UCSD-AML1 (cell line): ENCODE measurements around the gene RFWD3.
"Not testable (repeated sequence)": the region's sequence is repeated elsewhere in the genome, so short reads cannot be mapped to it uniquely, and the experiment has no call there.

Source experiments
- DNase-seq: peaks from one replicate; lab custom pipeline; 2025; ENCODE audit not compliant: unreplicated experiment; lab: John Stamatoyannopoulos, UW

Gene RFWD3

GRCh38 chr16:74667255-74667700, 601 bp upstream of the RFWD3 start:
- DNase-seq = peak; percentile 37

- DNase-seq = no peak
Measured at GRCh38 chr16:74666010-74666421, 661 bp downstream of the RFWD3 start.

GRCh38 chr16:74661064-74661463, 5.6 kb downstream of the RFWD3 start:
- DNase-seq = no peak

GRCh38 chr16:74660383-74660782, 6.3 kb downstream of the RFWD3 start:
- no peak for DNase-seq

- no peak for DNase-seq
Measured at GRCh38 chr16:74659041-74659440, 7.6 kb downstream of the RFWD3 start.

GRCh38 chr16:74657870-74658642, 8.6 kb downstream of the RFWD3 start:
- no peak for DNase-seq

- DNase-seq = no peak
Measured at GRCh38 chr16:74654536-74655050, 12.1 kb downstream of the RFWD3 start.

- not testable (repeated sequence) for DNase-seq
Measured at GRCh38 chr16:74652883-74653282, 13.8 kb downstream of the RFWD3 start.

GRCh38 chr16:74652249-74652648, 14.4 kb downstream of the RFWD3 start:
- DNase-seq = no peak

GRCh38 chr16:74651841-74652240, 14.8 kb downstream of the RFWD3 start:
- no peak for DNase-seq

GRCh38 chr16:74650966-74651567, 15.6 kb downstream of the RFWD3 start:
- DNase-seq = no peak

- DNase-seq = no peak
Measured at GRCh38 chr16:74649839-74650504, 16.7 kb downstream of the RFWD3 start.

GRCh38 chr16:74641969-74642368, 24.7 kb downstream of the RFWD3 start:
- no peak for DNase-seq

GRCh38 chr16:74637742-74638453, 28.8 kb downstream of the RFWD3 start:
- no peak for DNase-seq

- no peak for DNase-seq
Measured at GRCh38 chr16:74635303-74635702, 31.4 kb downstream of the RFWD3 start.

- DNase-seq = no peak
Measured at GRCh38 chr16:74633686-74634085, 33.0 kb downstream of the RFWD3 start.

GRCh38 chr16:74627506-74628220, 39.0 kb downstream of the RFWD3 start:
- DNase-seq = no peak

GRCh38 chr16:74626741-74627416, 39.8 kb downstream of the RFWD3 start:
- DNase-seq = no peak

- no peak for DNase-seq
Measured at GRCh38 chr16:74625500-74626350, 41.0 kb downstream of the RFWD3 start.
